Measurements from ENCODE around the gene DTNBP1. TPM values are rescaled to one million over a fixed set of nuclear protein-coding genes. Genes with fewer than 3 reads are reported as not detected.

The DTNBP1 gene
- total and polyA plus RNA-seq, 2 of the 8 experiments (the other 6 are each of a cell fraction or from before 2014, with no cell fraction given), result 13.5 to 22.1 TPM

GRCh38 chr6:15626160-15626559 lies 36.7 kb downstream of the DTNBP1 start:
- 85% methylated on average over 1 of the region's 1 CpG; no CpG with 5 or more reads in 1 of the 2 experiments for WGBS, 2 experiments (ENCODE audit: extremely low coverage in 1 of 2, insufficient coverage in 1 of 2, insufficient read length in 1 of 2, insufficient replicate concordance in 2 of 2, low coverage in 1 of 2, low lambda C conversion rate in 2 of 2, missing lambda C conversion rate in 1 of 2)
- H3K79me1 ChIP-seq (ENCODE audit: low read depth, low read length), result no peaks in the 10 kb centered on the region
- no peak overlapping the region for H3K4ac ChIP-seq (replicated peaks; ENCODE audit: insufficient read length, low read depth, low read length)
- H2BK120ac ChIP-seq (replicated peaks; ENCODE audit: low read depth, low read length), result no peak overlapping the region
- H3K4me2 ChIP-seq (ENCODE audit: insufficient read depth in 1 of 2, low read depth in 2 of 2, low read length in 2 of 2), result no peak overlapping the region
- H2BK15ac ChIP-seq (ENCODE audit: low read length), result no peak overlapping the region
- FAIRE-seq, result no peak
- 0 out of 7 replicates have a peak, but pooled peaks cover 0 to 4% (median 1%) of the 10 kb centered on the region in 4 experiments for H3K4me1 ChIP-seq (replicated peaks in 1 of 4; ENCODE audit: control insufficient read depth in 3 of 4, insufficient read depth in 4 of 4, low read length in 3 of 4)
- no peak overlapping the region for H3K23ac ChIP-seq (ENCODE audit: insufficient read length)
- H3K36me3 ChIP-seq (ENCODE audit: control insufficient read depth in 2 of 4, insufficient read depth in 4 of 4, low read length in 3 of 4), result no peaks in the 10 kb centered on the region; a peak in 1 of 8 replicates
- no peak for DNase-seq (ENCODE audit: low read depth in 1 of 2, low spot score in 2 of 2)
- H2AK5ac ChIP-seq (ENCODE audit: low read depth, low read length), result no peak overlapping the region
- no peak overlapping the region for H3K9ac ChIP-seq (replicated peaks in 1 of 4; ENCODE audit: extremely low read depth in 1 of 4, low read depth in 3 of 4, low read length in 3 of 4)
- no peak overlapping the region for H4K91ac ChIP-seq (replicated peaks; ENCODE audit: insufficient read length, low read length)
- no peaks in the 10 kb centered on the region for H3K27me3 ChIP-seq (replicated peaks in 1 of 4; ENCODE audit: control insufficient read depth in 3 of 4, extremely low read depth in 1 of 4, insufficient read depth in 3 of 4, low read length in 3 of 4)
- no peak overlapping the region for H3K18ac ChIP-seq (ENCODE audit: extremely low read depth, low read length)
- H3K4me3 ChIP-seq (ENCODE audit: extremely low read depth in 1 of 4, insufficient read depth in 2 of 4, low read depth in 3 of 4, low read length in 4 of 4), result no peak overlapping the region
- H3K9me3 ChIP-seq (ENCODE audit: insufficient read depth in 2 of 2, low read depth in 1 of 2, low read length in 1 of 2), result no peaks in the 10 kb centered on the region
- H4K8ac ChIP-seq (ENCODE audit: extremely low read depth, insufficient read depth, low read length), result no peak overlapping the region
- no peak overlapping the region for H2BK20ac ChIP-seq (ENCODE audit: low read length)
- H4K20me1 ChIP-seq (replicated peaks in 1 of 2; ENCODE audit: control insufficient read depth in 1 of 2, insufficient read depth in 2 of 2, low read length in 2 of 2), result peaks cover 2 to 4% of the 10 kb centered on the region in 2 experiments
- H4K5ac ChIP-seq (ENCODE audit: insufficient read length, low read depth, low read length), result no peak overlapping the region
- no peaks in the 10 kb centered on the region for H3K23me2 ChIP-seq (ENCODE audit: low read depth, low read length)
- no peak overlapping the region for H2AFZ ChIP-seq (ENCODE audit: low read length)
- H3K27ac ChIP-seq (ENCODE audit: low read depth, low read length), result no peak overlapping the region
- H3K56ac ChIP-seq (replicated peaks; ENCODE audit: insufficient read length, low read depth, low read length), result no peak overlapping the region
- no peak overlapping the region for H2BK12ac ChIP-seq (ENCODE audit: low read depth, low read length)
- no peak overlapping the region for H2BK5ac ChIP-seq (ENCODE audit: low read depth, low read length)
- H3K79me2 ChIP-seq (ENCODE audit: control insufficient read depth in 1 of 2, insufficient read depth in 2 of 2, low read length in 2 of 2), result 0 out of 4 replicates have a peak, but pooled peaks cover 0 to 9% of the 10 kb centered on the region in 2 experiments
- CTCF ChIA-PET (ENCODE audit: partially characterized antibody), result interaction anchor here (0.5 to 5.1 kb wide), 3 partner anchors 17 to 113 kb away, joined by 4 to 24 read pairs (median 17); no protein-coding TSS in a partner anchor
- no peak overlapping the region for H3K14ac ChIP-seq (ENCODE audit: insufficient read length)
- POLR2A ChIA-PET (ENCODE audit: partially characterized antibody), result interaction anchor here (0.5 kb wide), 1 partner anchor 768 kb away, joined by 3 read pairs; no protein-coding TSS in a partner anchor
- no peak for TF ChIP-seq SP4 (IDR thresholded peaks at IDR 0.05; ENCODE audit: low read length)
- TF ChIP-seq POLR2AphosphoS5 (IDR thresholded peaks at IDR 0.05; ENCODE audit: low read depth, low read length), result no peak
- no peak for TF ChIP-seq ATF3 (IDR thresholded peaks at IDR 0.05; ENCODE audit: insufficient read depth, low read depth, low read length)
- TF ChIP-seq JUND (IDR thresholded peaks at IDR 0.05; ENCODE audit: low read length), result no peak
